ENCODE data around the gene SCN8A.

The SCN8A gene

GRCh38 chr12:51700887-51701286, 109.9 kb downstream of the SCN8A start:
- DNase-seq (ENCODE audit: low read depth): no peak
- no peak overlapping the region for H3K4me3 ChIP-seq (replicated peaks; ENCODE audit: low read depth, low read length)
- no peak for TF ChIP-seq CTCF (IDR thresholded peaks at IDR 0.05; ENCODE audit: low read length, missing control alignments)

GRCh38 chr12:51702587-51702986, 111.6 kb downstream of the SCN8A start:
- no peak overlapping the region for H3K4me3 ChIP-seq (replicated peaks; ENCODE audit: low read depth, low read length)
- DNase-seq (ENCODE audit: low read depth): no peak
- no peak for TF ChIP-seq CTCF (IDR thresholded peaks at IDR 0.05; ENCODE audit: low read length, missing control alignments)

DNA sequence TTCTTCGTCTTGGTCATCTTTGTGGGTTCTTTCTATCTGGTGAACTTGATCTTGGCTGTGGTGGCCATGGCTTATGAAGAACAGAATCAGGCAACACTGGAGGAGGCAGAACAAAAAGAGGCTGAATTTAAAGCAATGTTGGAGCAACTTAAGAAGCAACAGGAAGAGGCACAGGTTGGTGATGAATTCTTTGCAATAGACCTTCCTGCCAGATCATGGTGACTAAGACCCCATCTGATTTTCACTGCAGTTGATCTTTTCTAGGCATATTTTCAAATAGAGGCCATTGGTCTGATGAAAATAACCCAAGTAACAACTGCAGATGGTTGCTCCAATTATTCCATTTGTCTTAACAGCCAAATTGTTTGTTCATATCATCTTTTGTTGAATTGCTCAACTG, 114.4 kb downstream of the SCN8A start:
- no peak overlapping the region for H3K4me3 ChIP-seq (replicated peaks; ENCODE audit: low read depth, low read length)
- DNase-seq (ENCODE audit: low read depth): peak; percentile 13
- no peak for TF ChIP-seq CTCF (IDR thresholded peaks at IDR 0.05; ENCODE audit: low read length, missing control alignments)

GRCh38 chr12:51706206-51706605, 115.2 kb downstream of the SCN8A start:
- no peak for DNase-seq (ENCODE audit: low read depth)
- TF ChIP-seq CTCF (IDR thresholded peaks at IDR 0.05; ENCODE audit: low read length, missing control alignments): no peak
- H3K4me3 ChIP-seq (replicated peaks; ENCODE audit: low read depth, low read length): no peak overlapping the region

GRCh38 chr12:51714666-51715065, 123.6 kb downstream of the SCN8A start:
- no peak for TF ChIP-seq CTCF (IDR thresholded peaks at IDR 0.05; ENCODE audit: low read length, missing control alignments)
- DNase-seq (ENCODE audit: low read depth): no peak
- no peak overlapping the region for H3K4me3 ChIP-seq (replicated peaks; ENCODE audit: low read depth, low read length)

GRCh38 chr12:51717326-51717925, 126.4 kb downstream of the SCN8A start:
- DNase-seq (ENCODE audit: low read depth): no peak
- no peak overlapping the region for H3K4me3 ChIP-seq (replicated peaks; ENCODE audit: low read depth, low read length)
- no peak for TF ChIP-seq CTCF (IDR thresholded peaks at IDR 0.05; ENCODE audit: low read length, missing control alignments)

- peak overlapping the region; percentile 29 for H3K4me3 ChIP-seq (replicated peaks; ENCODE audit: low read depth, low read length)
- peak; percentile 37 for TF ChIP-seq CTCF (IDR thresholded peaks at IDR 0.05; ENCODE audit: low read length, missing control alignments)
- peak; percentile 36 for DNase-seq (ENCODE audit: low read depth)
These were observed 130.4 kb downstream of the SCN8A start for GRCh38 chr12:51721282-51721940.
